Activated CD8-positive, alpha-beta memory T cell treated with anti-CD3 and anti-CD28 coated beads, Interleukin-2, amount 50 U/mL, for 24 hours (primary cell): ENCODE results near the gene LARP4B.

Experiments used
- DNase-seq: peaks from one replicate; pipeline ENCODE4 v3.0.0-alpha.2; 2020; ENCODE audit errors: extremely low read depth

LARP4B gene

GRCh38 chr10:787933-788651 lies 143.4 kb downstream of the LARP4B start:
- DNase-seq, result no peak

GRCh38 chr10:786633-787474 lies 144.7 kb downstream of the LARP4B start:
- DNase-seq, result no peak

- DNase-seq, result no peak
Measured at GRCh38 chr10:785861-786214, 145.7 kb downstream of the LARP4B start.

GRCh38 chr10:785089-785860 lies 146.2 kb downstream of the LARP4B start:
- DNase-seq, result no peak

- DNase-seq, result peak; percentile 39
Measured at GRCh38 chr10:784403-785088, 147.0 kb downstream of the LARP4B start.

GRCh38 chr10:782751-783648 lies 148.5 kb downstream of the LARP4B start:
- no peak for DNase-seq

- DNase-seq, result no peak
Measured at GRCh38 chr10:780536-781524, 150.7 kb downstream of the LARP4B start.

- DNase-seq, result no peak
Measured at GRCh38 chr10:778626-779330, 152.7 kb downstream of the LARP4B start.

- no peak for DNase-seq
Measured at GRCh38 chr10:777913-778479, 153.5 kb downstream of the LARP4B start.

- no peak for DNase-seq
Measured at GRCh38 chr10:776772-777171, 154.7 kb downstream of the LARP4B start.

GRCh38 chr10:775245-776075 lies 156.0 kb downstream of the LARP4B start:
- DNase-seq, result no peak

- no peak for DNase-seq
Measured at GRCh38 chr10:774661-775244, 156.8 kb downstream of the LARP4B start.

GRCh38 chr10:774223-774622 lies 157.3 kb downstream of the LARP4B start:
- no peak for DNase-seq

GRCh38 chr10:773562-774161 lies 157.8 kb downstream of the LARP4B start:
- no peak for DNase-seq

GRCh38 chr10:772227-772637 lies 159.3 kb downstream of the LARP4B start:
- DNase-seq, result no peak

GRCh38 chr10:771647-772046 lies 159.9 kb downstream of the LARP4B start:
- no peak for DNase-seq

GRCh38 chr10:770975-771374 lies 160.5 kb downstream of the LARP4B start:
- DNase-seq, result no peak
